SK-N-SH treated with all-trans-retinoic acid at 6 μM for 48 hours (cell line): ENCODE measurements around the gene FAM32A.

Source experiments
- BACH2 ChIP-seq: fragments of 250-450 bp; sonication (Bioruptor Pico); IDR thresholded peaks from 2 replicates; pipeline ENCODE4 v1.9.0; 2021; ENCODE audit warnings: mild to moderate bottlenecking, borderline replicate concordance
- GLIS3 ChIP-seq: fragments of 250-450 bp; sonication (Bioruptor Pico); IDR thresholded peaks from 2 replicates; pipeline ENCODE4 v1.5.0; 2020; ENCODE audit warnings: mild to moderate bottlenecking, moderate library complexity
- OSR1 ChIP-seq: fragments of 250-450 bp; sonication (Bioruptor Pico); IDR thresholded peaks from 2 replicates; pipeline ENCODE4 v1.8.0; 2022; ENCODE audit warnings: moderate library complexity, mild to moderate bottlenecking, inconsistent platforms
- RARB ChIP-seq: fragments of 250-450 bp; sonication (Bioruptor Pico); IDR thresholded peaks from 2 replicates; pipeline ENCODE4 v1.8.0; 2021; ENCODE audit warnings: mild to moderate bottlenecking, moderate library complexity
- TOX ChIP-seq: fragments of 250-450 bp; sonication (Bioruptor Pico); IDR thresholded peaks from 2 replicates; pipeline ENCODE4 v1.8.0; 2021; ENCODE audit warnings: mild to moderate bottlenecking, moderate library complexity, borderline replicate concordance
- TSHZ2 ChIP-seq: fragments of 250-450 bp; sonication (Bioruptor Pico); IDR thresholded peaks from 2 replicates; pipeline ENCODE4 v1.5.0; 2020; ENCODE audit warnings: mild to moderate bottlenecking, moderate library complexity
- ZC3H10 ChIP-seq: fragments of 250-450 bp; sonication (Bioruptor Pico); IDR thresholded peaks from 2 replicates; pipeline ENCODE4 v1.5.1; 2021; ENCODE audit warnings: mild to moderate bottlenecking, moderate library complexity
- ZFP3 ChIP-seq: fragments of 250-450 bp; sonication (Bioruptor Pico); IDR thresholded peaks from 2 replicates; pipeline ENCODE4 v1.5.0; 2020; ENCODE audit warnings: mild to moderate bottlenecking, moderate library complexity
- ZNF8 ChIP-seq: fragments of 450-650 bp; formaldehyde crosslinking; IDR thresholded peaks from 2 replicates; pipeline ENCODE4 v1.5.0; 2020; ENCODE audit warnings: mild to moderate bottlenecking, moderate library complexity

GRCh38 chr19:16139752-16140151 is 45.5 kb upstream of the FAM32A start:
- no peak for TF ChIP-seq BACH2 (CRISPR knock-in tag)
- TF ChIP-seq ZNF8 (CRISPR knock-in tag): no peak
- no peak for TF ChIP-seq ZFP3 (CRISPR knock-in tag)
- TF ChIP-seq TOX (CRISPR knock-in tag): no peak
- no peak for TF ChIP-seq ZC3H10 (CRISPR knock-in tag)
- TF ChIP-seq GLIS3 (CRISPR knock-in tag): no peak
- TF ChIP-seq TSHZ2 (CRISPR knock-in tag): no peak
- no peak for TF ChIP-seq OSR1 (CRISPR knock-in tag)
- no peak for TF ChIP-seq RARB (CRISPR knock-in tag)
